Mononuclear cell (primary cell): ENCODE results near the gene C6orf62. TPM values are rescaled to one million over a fixed set of nuclear protein-coding genes. Genes with fewer than 3 reads are reported as not detected.
"Not testable (repeated sequence)": the region's sequence is repeated elsewhere in the genome, so short reads cannot be mapped to it uniquely, and the experiment has no call there.

Experiments used
- H3K27me3 ChIP-seq: 2 replicates; pipeline ENCODE4 v1.6.0; 2011; ENCODE audit warnings: low read length, control low read depth; ENCODE audit not compliant: insufficient read depth
- H3K4me1 ChIP-seq: 2 replicates; pipeline ENCODE4 v1.5.1; 2011; ENCODE audit warnings: mild to moderate bottlenecking, low read length, control low read depth; ENCODE audit not compliant: insufficient read depth
- H3K4me3 ChIP-seq: 2 replicates; pipeline ENCODE4 v1.5.1; 2011; ENCODE audit warnings: mild to moderate bottlenecking, low read length, moderate library complexity
- H3K9me3 ChIP-seq: 2 replicates; pipeline ENCODE4 v1.5.1; 2011; ENCODE audit warnings: low read depth, mild to moderate bottlenecking, control low read depth, low read length
- total RNA-seq: library from RNA; depleted of rRNA; stranded (reverse); fragments of >200 nt; gene quantifications from one replicate; pipeline ENCODE4 v1.2.3, GENCODE V29; 2012

C6orf62 gene
- total RNA-seq, 1 donor: 81.6 TPM

DNA sequence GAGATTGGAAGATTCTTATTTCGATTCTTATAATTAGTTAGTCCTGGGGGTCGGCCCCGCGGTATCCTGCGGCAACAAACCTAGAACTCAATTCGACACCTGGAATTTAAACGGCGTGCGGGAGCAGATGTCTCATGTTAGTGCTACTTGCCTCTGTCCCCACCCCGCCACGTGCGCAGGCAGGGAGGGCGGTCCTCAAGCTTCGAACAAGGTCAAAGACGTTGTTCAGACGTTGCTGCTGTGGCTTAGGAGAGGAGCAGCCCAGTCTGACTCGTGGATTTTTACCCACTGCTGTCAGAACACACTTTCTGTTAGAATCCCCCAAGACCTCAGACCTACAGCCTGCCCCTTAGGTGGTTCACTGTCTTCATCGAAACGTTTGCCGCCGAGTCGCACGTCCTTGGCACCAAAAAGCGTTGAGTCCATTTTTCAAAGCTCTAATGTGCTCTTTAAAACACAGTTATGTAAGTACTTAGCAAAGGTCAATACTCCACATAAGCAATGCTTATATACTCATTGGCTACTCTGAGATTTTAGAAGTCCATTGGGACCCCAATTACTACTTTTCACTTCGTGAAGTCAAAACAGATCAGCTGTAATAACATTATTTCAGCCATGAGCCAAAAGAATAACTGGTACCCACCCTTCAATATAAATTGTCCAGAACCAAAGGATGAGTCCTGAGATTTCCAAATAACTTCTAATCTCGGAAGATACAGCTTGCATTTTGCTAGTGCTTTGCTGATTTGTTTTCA is 2.7 kb upstream of the C6orf62 start:
- Histone ChIP-seq H3K4me1 (peaks cover 34% of the 10 kb centered on the region), H3K27me3 (no peaks in the 10 kb centered on the region), H3K4me3 (peak overlapping the region; percentile 61), H3K9me3 (no peaks in the 10 kb centered on the region)

DNA sequence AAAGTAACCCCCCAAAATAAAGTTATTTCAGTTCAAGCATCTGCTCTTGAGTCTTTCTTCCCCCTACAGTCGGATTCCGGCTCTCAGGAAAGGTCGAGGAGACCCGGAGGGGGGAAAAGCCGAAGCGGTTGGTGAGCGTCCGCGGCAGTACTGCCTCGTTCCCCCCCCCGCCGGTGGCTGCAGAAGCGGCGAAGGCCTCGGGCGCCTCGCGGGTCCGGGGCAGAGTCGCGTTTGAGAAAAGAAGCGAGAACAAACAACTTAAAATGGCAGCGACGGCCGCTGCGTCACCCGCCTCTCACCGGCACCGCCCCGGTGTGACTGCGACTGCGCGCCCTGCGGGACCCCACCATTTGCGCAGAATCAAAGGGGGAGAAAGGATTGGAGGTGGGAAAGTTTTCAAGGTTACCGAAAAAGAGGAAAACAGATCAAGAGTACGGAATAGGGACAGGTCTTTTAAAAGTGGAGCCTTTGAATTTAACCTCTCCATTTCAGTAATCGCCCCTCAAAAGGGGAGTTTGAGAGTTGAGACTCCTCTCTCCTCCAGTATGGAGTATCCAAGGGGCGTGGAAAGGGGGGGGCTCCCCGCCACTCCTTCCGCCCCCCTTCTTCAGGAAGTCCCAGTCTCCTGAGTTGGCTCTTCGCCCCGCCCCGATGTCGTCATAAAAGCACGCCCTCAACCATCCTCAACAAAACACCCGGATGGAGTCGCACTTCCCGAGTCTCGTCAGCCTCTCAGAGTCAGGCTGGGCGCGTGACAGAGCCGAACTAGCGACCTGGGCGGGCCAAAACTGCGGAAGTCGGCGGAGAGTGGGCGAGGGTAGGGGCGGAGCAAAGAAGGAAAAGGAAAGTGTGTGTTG is 1.9 kb upstream of the C6orf62 start:
- H3K4me3 ChIP-seq: peak overlapping the region; percentile 99

DNA sequence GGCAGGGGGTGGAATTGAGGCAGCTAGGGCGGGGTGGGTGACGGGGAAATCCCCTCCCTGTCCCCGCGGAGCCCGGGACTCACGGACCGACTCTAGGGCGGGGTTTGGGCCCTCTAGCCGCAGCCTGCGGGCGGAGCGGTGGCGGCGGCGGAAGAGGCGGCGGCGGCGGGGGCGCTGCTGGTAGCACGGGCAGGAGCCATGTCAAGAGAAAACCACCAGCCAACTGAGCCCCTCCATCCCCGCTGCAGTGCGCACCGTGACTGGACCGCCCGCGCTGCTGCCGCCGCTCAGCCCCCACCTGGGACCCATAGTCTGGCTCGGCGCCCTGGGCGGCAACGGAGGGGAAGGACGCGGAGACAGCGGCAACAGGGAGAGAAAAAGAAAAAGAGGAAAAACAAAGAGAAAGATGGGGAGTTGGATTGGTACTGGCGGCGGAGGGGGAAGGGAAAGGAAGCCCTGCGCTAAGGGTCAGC is 1.2 kb upstream of the C6orf62 start:
- peak overlapping the region; percentile 99 for H3K4me3 ChIP-seq
- H3K9me3 ChIP-seq: no peaks in the 10 kb centered on the region
- H3K27me3 ChIP-seq: no peaks in the 10 kb centered on the region
- peaks cover 47% of the 10 kb centered on the region for H3K4me1 ChIP-seq

More for the DNA sequence above, 1.9 kb upstream of the C6orf62 start:
- Histone ChIP-seq H3K9me3 (no peaks in the 10 kb centered on the region), H3K4me1 (peaks cover 41% of the 10 kb centered on the region), H3K27me3 (no peaks in the 10 kb centered on the region)

DNA sequence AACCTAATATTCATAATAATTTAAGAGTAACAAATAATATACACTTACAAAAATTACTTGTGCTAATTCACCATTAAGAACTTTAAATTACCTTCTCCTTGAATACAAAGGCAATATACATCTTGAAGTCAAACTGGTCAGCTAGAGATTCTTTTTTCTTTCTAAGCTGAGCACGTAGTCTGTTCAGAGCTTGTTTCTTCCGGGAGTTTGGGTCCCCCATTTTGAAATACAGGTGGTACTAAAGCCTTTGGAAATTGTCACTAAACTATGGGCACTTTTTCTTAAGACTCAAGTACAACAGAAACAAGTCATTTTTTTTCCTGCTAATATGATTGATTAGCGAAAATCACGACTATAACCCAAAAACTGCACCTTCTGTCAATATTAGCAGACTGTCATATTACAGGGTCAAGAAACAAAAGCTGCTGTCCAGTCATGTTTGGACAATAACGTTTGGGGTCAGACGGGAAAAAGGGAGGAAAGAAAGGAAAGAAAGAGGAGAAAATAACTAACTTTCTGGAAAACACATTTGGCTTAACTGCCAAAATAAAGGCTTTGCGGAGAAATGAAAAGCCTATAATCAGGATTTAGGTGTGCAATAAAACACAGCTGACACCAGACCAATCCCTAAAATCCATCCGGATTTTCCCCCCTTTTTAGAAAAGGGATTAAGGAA is 367 bp downstream of the C6orf62 start:
- peaks cover 59% of the 10 kb centered on the region for H3K4me1 ChIP-seq
- H3K4me3 ChIP-seq: peak overlapping the region; percentile 99
- no peaks in the 10 kb centered on the region for H3K9me3 ChIP-seq
- H3K27me3 ChIP-seq: no peaks in the 10 kb centered on the region

DNA sequence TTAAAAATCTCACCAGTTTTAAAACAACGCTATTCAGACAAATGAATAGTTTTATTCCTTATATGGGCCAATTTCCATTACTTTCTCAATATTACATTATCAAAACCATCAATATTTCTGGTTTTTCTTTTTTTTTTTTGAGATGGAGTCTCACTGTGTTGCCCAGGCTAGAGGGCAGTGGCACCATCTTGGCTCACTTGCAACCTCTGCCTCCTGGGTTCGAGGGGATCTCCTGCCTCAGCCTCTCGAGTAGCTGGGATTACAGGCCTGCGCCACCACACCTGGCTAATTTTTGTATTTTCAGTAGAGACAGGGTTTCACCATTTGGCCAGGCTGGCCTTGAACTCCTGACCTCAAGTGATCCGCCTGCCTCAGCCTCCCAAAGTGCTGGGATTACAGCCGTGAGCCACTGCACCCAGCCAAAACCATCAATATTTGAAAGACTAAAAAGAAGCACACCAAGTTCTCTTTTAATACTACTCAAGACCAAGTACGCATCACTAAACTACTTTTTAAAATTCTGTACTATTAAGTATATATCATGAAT is 2.3 kb downstream of the C6orf62 start:
- H3K9me3 ChIP-seq, H3K4me3 ChIP-seq, H3K27me3 ChIP-seq: not testable (repeated sequence)
- peaks cover 66% of the 10 kb centered on the region for H3K4me1 ChIP-seq

DNA sequence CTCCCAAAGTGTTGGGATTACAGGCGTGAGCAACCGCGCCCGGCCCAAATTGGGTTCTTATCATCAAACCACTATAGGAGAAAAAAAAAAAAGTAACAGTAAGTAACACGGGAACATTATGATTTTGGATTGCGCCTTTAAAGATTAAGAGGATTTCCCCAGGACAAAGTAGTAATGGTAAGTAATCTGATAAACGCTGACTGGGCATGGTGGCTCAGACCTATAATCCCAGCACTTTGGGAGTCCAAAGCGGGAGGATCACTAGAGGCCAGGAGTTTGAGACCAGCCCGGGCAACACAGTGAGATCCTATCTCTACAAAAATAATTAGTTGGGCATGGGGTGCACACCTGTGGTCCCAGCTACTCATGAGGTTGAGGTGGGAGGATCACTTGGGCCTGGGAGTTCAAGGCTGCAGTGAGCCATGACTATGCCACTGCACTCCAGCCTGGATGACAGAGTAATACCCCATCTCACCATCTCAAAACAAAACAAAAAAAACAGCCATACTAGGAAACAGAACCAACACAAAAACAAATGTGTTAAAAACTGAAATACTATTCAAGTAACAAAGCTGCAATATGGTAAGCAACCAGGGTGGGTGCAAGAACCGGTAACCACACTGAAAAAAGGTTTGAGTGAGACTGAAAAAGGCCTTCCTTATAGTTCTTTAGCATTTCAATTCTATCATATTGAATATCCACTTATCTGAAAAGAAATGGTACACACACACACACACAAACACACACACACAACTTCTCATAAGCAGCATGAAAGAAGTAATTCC is 8.2 kb downstream of the C6orf62 start:
- no peaks in the 10 kb centered on the region for H3K27me3 ChIP-seq
- H3K9me3 ChIP-seq: no peaks in the 10 kb centered on the region
- H3K4me3 ChIP-seq: no peak overlapping the region
- peaks cover 34% of the 10 kb centered on the region for H3K4me1 ChIP-seq

DNA sequence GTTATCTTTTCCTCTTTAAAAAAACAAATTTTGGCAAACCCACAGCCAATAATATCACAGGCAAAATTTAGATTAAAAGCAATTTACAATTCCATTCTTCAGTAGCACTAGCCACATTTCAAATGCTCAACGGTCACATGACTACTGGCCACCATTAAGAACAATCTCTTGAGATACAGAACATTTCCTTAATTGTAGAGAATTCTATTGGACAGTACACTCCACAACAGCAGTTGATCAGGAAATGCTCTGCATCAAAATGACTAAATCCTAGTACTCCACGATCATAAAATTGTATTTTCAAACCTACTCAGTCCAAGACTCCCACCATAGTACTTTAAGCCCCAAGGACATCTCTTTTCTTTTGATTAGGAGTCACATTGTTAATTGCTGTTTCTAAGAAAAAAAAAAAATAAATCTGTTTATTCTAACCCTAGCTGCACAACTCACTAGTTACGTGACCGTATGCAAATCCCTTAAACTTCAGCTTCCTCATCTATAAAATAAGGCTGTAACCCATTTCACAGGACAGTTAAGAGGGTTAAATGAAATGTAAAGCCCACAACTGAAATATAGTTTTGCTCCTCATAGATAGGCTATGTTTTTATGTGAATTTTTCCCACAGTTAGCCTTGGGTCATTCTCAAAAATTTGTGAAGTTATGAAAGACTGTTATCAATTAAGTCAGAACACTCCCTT is 9.8 kb downstream of the C6orf62 start:
- no peaks in the 10 kb centered on the region for H3K9me3 ChIP-seq
- no peaks in the 10 kb centered on the region for H3K27me3 ChIP-seq
- no peak overlapping the region for H3K4me3 ChIP-seq
- H3K4me1 ChIP-seq: peaks cover 21% of the 10 kb centered on the region

DNA sequence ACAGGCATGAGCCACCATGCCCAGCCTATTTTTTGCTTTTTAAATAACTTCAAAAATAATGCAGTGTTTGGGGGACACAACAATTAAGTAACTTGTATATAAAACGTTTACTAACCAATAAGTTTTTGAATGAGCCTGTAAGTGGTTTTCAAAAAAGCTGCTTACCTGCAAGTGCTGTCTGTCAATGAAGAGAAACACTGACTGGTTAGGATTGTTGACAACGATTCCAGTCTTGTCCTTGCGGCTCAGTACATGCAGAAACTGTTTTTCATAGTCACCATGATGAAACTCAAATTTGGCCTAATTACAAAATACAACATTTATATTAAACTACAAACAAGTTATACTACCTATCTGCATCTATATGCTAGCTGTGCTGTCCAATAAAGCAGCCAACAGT is 10.3 kb downstream of the C6orf62 start:
- no peaks in the 10 kb centered on the region for H3K9me3 ChIP-seq
- H3K4me3 ChIP-seq: no peak overlapping the region
- peaks cover 16% of the 10 kb centered on the region for H3K4me1 ChIP-seq
- H3K27me3 ChIP-seq: no peaks in the 10 kb centered on the region

DNA sequence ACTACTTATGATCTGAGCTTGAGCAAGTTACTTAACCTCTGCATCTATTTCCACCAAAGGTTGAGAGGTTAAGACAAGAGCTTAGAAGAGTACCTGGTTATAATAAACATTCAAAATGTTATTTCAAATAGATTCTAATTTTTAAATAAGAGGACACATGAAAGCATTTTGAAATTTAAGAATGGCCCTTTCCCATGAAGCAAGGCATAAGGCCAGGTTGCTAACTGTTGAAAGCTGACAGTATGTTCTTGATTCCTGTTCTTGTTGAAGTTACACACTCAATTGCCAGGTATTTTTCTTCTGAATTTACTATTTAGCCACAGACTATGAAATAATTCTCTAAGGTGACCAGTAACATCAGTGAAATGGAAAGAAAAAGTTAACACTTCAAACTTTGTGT is 14.5 kb downstream of the C6orf62 start:
- H3K4me3 ChIP-seq: no peak overlapping the region
- H3K9me3 ChIP-seq: no peaks in the 10 kb centered on the region
- no peaks in the 10 kb centered on the region for H3K27me3 ChIP-seq
- peaks cover 7% of the 10 kb centered on the region for H3K4me1 ChIP-seq

DNA sequence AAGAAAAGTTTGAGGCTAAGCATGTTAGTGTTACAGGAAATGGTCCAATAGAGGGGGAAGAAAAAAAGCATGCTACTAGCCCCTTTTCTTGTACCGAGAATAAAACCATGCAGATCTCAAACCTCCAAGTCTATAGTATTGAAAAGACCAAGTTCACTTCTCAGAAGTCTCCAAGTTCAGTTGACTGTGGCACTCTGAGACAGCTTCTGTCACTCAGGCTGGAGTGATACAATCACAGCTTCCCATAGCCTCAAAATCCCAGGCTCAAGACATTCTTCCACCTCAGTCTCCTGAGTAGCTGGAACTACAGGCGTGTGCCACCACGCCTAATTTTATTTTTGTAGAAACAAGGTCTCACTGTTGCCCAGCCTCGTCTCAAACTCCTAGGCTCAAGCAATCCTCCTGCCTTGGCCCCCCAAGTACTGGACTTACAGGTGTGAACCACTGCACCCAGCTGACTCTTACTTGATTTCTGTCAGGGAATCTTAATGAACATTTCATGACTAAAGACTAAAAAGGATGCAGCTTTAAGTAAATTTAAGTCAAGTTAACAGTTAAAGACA is 16.2 kb downstream of the C6orf62 start:
- H3K27me3 ChIP-seq: no peaks in the 10 kb centered on the region
- no peaks in the 10 kb centered on the region for H3K9me3 ChIP-seq
- no peak overlapping the region for H3K4me3 ChIP-seq
- peaks cover 7% of the 10 kb centered on the region for H3K4me1 ChIP-seq

DNA sequence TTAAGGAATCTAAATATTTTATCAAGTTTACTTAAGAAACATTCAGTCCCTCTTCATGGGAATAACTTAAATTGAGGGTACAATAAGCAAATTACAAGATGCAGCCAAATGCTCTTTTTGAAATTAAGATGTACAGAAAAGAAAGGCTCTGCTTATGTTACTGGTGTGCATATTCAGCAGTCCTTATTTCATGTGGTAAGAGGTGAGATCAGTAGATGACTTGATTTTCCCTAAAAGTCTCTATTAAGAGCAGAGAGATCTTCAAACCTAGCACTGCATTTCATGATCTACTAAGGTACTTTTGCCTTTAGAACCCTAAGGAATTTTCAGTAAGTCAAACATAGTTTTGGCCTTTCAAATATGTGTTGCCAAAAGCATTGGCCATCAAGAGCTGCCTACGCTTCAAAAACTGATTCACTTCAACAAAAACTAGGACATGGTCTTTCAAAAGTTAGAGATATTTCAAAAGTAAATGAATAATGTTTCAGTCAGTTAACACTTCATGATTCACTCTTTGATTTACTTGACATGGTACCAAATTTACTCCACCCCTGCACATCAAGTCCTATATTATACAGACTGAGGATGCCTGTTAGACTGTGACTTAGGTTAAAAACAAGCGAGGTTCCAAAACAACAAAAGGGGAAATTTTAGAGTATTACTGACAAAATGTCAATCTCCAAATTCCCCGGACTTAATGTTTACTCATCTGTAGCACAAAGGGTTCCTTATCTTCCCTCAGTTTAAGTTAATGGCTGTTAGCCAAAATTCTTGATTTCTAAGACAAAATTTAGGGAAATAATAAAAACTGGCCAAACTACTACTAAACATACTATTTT is 19.2 kb downstream of the C6orf62 start:
- Histone ChIP-seq H3K27me3 (no peaks in the 10 kb centered on the region), H3K4me3 (no peak overlapping the region), H3K4me1 (peaks cover 7% of the 10 kb centered on the region), H3K9me3 (no peaks in the 10 kb centered on the region)

DNA sequence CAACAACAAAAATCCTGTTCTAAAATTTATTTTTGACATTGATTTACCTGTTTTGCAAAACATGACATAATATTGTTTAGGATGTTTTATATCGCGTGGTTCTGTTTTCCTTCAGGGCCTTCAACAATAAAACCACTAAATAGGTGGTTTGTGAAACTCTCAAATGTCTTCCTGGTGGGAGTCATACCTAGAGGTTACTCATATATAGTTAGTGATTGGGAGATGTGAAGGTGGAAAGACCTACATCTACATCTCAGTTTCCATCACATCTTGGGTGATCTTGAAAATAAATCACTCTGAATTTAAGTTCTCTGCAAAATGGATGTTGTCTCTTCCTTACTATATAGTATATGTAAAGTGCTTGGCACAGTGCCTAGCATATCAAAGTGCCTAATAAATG is 22.9 kb downstream of the C6orf62 start:
- Histone ChIP-seq H3K9me3 (no peaks in the 10 kb centered on the region), H3K27me3 (no peaks in the 10 kb centered on the region), H3K4me3 (no peak overlapping the region), H3K4me1 (no peaks in the 10 kb centered on the region)

DNA sequence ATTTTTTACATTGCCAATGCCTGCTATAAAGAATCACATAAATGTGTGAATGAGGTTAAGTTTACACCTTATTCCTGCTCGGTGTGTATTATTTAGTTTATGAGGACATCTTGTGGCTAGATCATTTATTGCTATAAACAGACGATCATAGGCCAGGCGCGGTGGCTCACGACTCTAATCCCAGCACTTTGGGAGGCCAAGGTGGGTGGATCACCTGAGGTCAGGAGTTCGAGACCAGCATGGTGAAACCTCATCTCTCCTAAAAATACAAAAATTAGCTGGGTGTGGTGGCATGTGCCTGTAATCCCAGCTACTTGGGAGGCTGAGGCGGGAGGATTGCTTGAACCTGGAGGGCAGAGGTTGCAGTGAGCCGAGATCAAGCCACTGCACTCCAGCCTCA is 23.3 kb downstream of the C6orf62 start:
- not testable (repeated sequence) for H3K4me3 ChIP-seq, H3K4me1 ChIP-seq, H3K9me3 ChIP-seq, H3K27me3 ChIP-seq
